Heart left ventricle (tissue), 13 donors: ENCODE results near the gene SLC44A1.

ENCODE experiments used
- POLR2A ChIP-seq, 2 donors: fragments of 450-650 bp; IDR thresholded peaks; one replicate each; pipeline ENCODE4 v1.6.1; 2017; ENCODE audit warnings: antibody characterized with exemption in 2 of 2, mild to moderate bottlenecking in 2 of 2, moderate library complexity in 2 of 2
- TF ChIP-seq, protein P1 (sequence below), 12 donors: fragments of 200-600 bp; sonication (generic) in 4 of 12; IDR thresholded peaks; one replicate each; pipeline versions ENCODE4 v1.5.0 to v1.8.0; 2018 to 2022; ENCODE audit warnings: antibody characterized with exemption in 12 of 12, mild to moderate bottlenecking in 5 of 12
- donor health status: ischemic (EF 13 %, LVEDD 7.1; RV severe dilation, severe dysfunction).
- donor health status: DM: no; HTN: yes; CAD: no.
- donor health status: DM: no; HTN: no; CAD: no.
- donor health status: ischemic (EF 25% LVEDD 6.9; RV normal size, moderate dysfunction).
- donor health status: ischemic (EF 25% LVEDD 5.7; RV mildly dilated, moderate dysfunction).
- donor health status: ischemic (EF 35%, LVEDD 5.7; RV mildly dilated, moderate dysfunction).
- donor health status: nonischemic (EF 11% LVEDD 7.7; RV severe dilation, severe dysfunction).
- donor health status: DM: yes; HTN: yes; CAD: no.
- donor health status: PGD.
- donor health status: ischemic (EF 29% LVEDD 5.4; RV normal size, mild dysfunction).
- donor health status: nonischemic (EF 23%, LVEDD 6.1; RV moderate dilation, normal function).

DNA sequence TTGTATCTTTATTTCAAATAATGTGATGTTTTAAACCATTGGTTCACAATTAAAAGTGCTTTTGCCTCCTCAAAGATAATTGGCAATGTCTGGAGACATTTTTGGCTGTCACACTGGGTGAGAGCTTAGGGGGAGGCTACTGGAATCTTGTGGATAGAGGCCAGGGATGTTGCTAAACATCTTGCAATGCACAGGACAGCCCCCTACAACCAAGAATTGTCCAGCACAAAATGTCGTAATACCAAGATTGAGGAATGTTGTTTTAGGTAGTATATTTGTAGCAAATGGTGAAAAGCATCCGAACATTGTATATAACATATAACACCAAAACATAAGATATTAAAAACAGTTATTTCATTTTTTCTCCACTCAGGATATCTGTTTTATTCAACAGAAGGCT is 99.8 kb downstream of the SLC44A1 start:
- TF ChIP-seq, protein P1, sequence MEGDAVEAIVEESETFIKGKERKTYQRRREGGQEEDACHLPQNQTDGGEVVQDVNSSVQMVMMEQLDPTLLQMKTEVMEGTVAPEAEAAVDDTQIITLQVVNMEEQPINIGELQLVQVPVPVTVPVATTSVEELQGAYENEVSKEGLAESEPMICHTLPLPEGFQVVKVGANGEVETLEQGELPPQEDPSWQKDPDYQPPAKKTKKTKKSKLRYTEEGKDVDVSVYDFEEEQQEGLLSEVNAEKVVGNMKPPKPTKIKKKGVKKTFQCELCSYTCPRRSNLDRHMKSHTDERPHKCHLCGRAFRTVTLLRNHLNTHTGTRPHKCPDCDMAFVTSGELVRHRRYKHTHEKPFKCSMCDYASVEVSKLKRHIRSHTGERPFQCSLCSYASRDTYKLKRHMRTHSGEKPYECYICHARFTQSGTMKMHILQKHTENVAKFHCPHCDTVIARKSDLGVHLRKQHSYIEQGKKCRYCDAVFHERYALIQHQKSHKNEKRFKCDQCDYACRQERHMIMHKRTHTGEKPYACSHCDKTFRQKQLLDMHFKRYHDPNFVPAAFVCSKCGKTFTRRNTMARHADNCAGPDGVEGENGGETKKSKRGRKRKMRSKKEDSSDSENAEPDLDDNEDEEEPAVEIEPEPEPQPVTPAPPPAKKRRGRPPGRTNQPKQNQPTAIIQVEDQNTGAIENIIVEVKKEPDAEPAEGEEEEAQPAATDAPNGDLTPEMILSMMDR (IDR thresholded peaks at IDR 0.05) = no peak
- TF ChIP-seq POLR2A (IDR thresholded peaks at IDR 0.05) = no peak
